Osteocyte (in vitro differentiated cells): Measurements from ENCODE around the gene C1orf216. TPM values are rescaled to one million over a fixed set of nuclear protein-coding genes. Genes with fewer than 3 reads are reported as not detected.

Experiments
- DNase-seq: peaks from one replicate; pipeline ENCODE4 v3.0.0; 2021; ENCODE audit warnings: mixed read lengths; ENCODE audit not compliant: unreplicated experiment; ENCODE audit errors: extremely low spot score
- H3K27ac Mint-ChIP-seq: one replicate; pipeline ENCODE4 v1.8.0; 2021; ENCODE audit warnings: mild to moderate bottlenecking, mixed read lengths; ENCODE audit not compliant: unreplicated experiment
- H3K27me3 Mint-ChIP-seq: one replicate; pipeline ENCODE4 v1.8.0; 2021; ENCODE audit warnings: mixed read lengths; ENCODE audit not compliant: unreplicated experiment
- H3K36me3 Mint-ChIP-seq: one replicate; pipeline ENCODE4 v1.8.0; 2021; ENCODE audit warnings: mixed read lengths; ENCODE audit not compliant: unreplicated experiment
- H3K4me1 Mint-ChIP-seq: one replicate; pipeline ENCODE4 v1.8.0; 2021; ENCODE audit warnings: mixed read lengths; ENCODE audit not compliant: unreplicated experiment
- H3K4me3 Mint-ChIP-seq: one replicate; pipeline ENCODE4 v1.8.0; 2021; ENCODE audit warnings: mild to moderate bottlenecking, moderate library complexity, mixed read lengths; ENCODE audit not compliant: unreplicated experiment
- H3K9me3 Mint-ChIP-seq: one replicate; pipeline ENCODE4 v1.8.0; 2021; ENCODE audit warnings: mixed read lengths; ENCODE audit not compliant: unreplicated experiment
- CTCF ChIP-seq: fragments of 200-600 bp; sonication (generic); IDR thresholded peaks from 2 replicates; pipeline ENCODE4 v1.5.0; 2021; ENCODE audit warnings: antibody characterized with exemption, mild to moderate bottlenecking, moderate library complexity
- total RNA-seq: library from RNA; stranded (reverse); gene quantifications from 2 replicates; pipeline ENCODE4 v1.2.1, GENCODE V29; 2021

C1orf216 gene
- total RNA-seq, 1 donor from 2014 or later = 18.8 TPM

GRCh38 chr1:35753626-35754260 is 35.1 kb upstream of the C1orf216 start:
- H3K9me3 Mint-ChIP-seq = no peaks in the 10 kb centered on the region
- no peak for DNase-seq
- H3K4me3 Mint-ChIP-seq = no peak overlapping the region
- H3K4me1 Mint-ChIP-seq = no peaks in the 10 kb centered on the region
- no peaks in the 10 kb centered on the region for H3K27me3 Mint-ChIP-seq
- TF ChIP-seq CTCF = no peak
- peaks cover 2% of the 10 kb centered on the region for H3K36me3 Mint-ChIP-seq
- no peak overlapping the region for H3K27ac Mint-ChIP-seq

GRCh38 chr1:35748326-35748725 is 29.6 kb upstream of the C1orf216 start:
- no peaks in the 10 kb centered on the region for H3K9me3 Mint-ChIP-seq
- no peaks in the 10 kb centered on the region for H3K4me1 Mint-ChIP-seq
- H3K27ac Mint-ChIP-seq = no peak overlapping the region
- DNase-seq = no peak
- H3K36me3 Mint-ChIP-seq = peaks cover 4% of the 10 kb centered on the region
- no peak overlapping the region for H3K4me3 Mint-ChIP-seq
- TF ChIP-seq CTCF = no peak
- H3K27me3 Mint-ChIP-seq = no peaks in the 10 kb centered on the region

- peaks cover 2% of the 10 kb centered on the region for H3K36me3 Mint-ChIP-seq
- H3K27ac Mint-ChIP-seq = no peak overlapping the region
- no peaks in the 10 kb centered on the region for H3K9me3 Mint-ChIP-seq
- no peak for TF ChIP-seq CTCF
- DNase-seq = no peak
- H3K4me1 Mint-ChIP-seq = no peaks in the 10 kb centered on the region
- no peak overlapping the region for H3K4me3 Mint-ChIP-seq
- no peaks in the 10 kb centered on the region for H3K27me3 Mint-ChIP-seq
These were observed 26.5 kb upstream of the C1orf216 start for GRCh38 chr1:35745124-35745730.

GRCh38 chr1:35737120-35737519 is 18.4 kb upstream of the C1orf216 start:
- Mint-ChIP-seq H3K36me3 (no peaks in the 10 kb centered on the region), H3K4me3 (no peak overlapping the region), H3K27me3 (no peaks in the 10 kb centered on the region), H3K9me3 (no peaks in the 10 kb centered on the region), H3K27ac (no peak overlapping the region), H3K4me1 (peaks cover 18% of the 10 kb centered on the region)
- DNase-seq = no peak
- no peak for TF ChIP-seq CTCF

GRCh38 chr1:35727434-35728040 is 8.9 kb upstream of the C1orf216 start:
- no peak for DNase-seq
- H3K4me3 Mint-ChIP-seq = no peak overlapping the region
- peaks cover 2% of the 10 kb centered on the region for H3K4me1 Mint-ChIP-seq
- no peak overlapping the region for H3K27ac Mint-ChIP-seq
- no peak for TF ChIP-seq CTCF
- no peaks in the 10 kb centered on the region for H3K27me3 Mint-ChIP-seq
- no peaks in the 10 kb centered on the region for H3K9me3 Mint-ChIP-seq
- H3K36me3 Mint-ChIP-seq = no peaks in the 10 kb centered on the region
